Limb (tissue), 2 donors: ENCODE data around the gene CCT8.

ENCODE experiments used
- DNase-seq, 2 donors: peaks; one replicate each; pipeline ENCODE4 v3.0.0-alpha.2; 2016; ENCODE audit errors: extremely low spot score in 2 of 2

CCT8 gene

GRCh38 chr21:29073222-29074006 lies at the start of gene CCT8:
Gene CCT8, minus strand, starts transcription at chr21:29073648. Its CDS starts 58 bp downstream, at chr21:29073590.
- peak; percentile 99 to 100 for DNase-seq

GRCh38 chr21:29121759-29122158 lies 48.3 kb upstream of the CCT8 start:
- no peak for DNase-seq

GRCh38 chr21:29117372-29117955 lies 44.0 kb upstream of the CCT8 start:
- no peak for DNase-seq

GRCh38 chr21:29115899-29116298 lies 42.5 kb upstream of the CCT8 start:
- no peak for DNase-seq

- DNase-seq = no peak
These were observed 41.5 kb upstream of the CCT8 start for GRCh38 chr21:29114765-29115500.

- DNase-seq = no peak
These were observed 31.8 kb upstream of the CCT8 start for GRCh38 chr21:29105218-29105617.

GRCh38 chr21:29104239-29104708 lies 30.8 kb upstream of the CCT8 start:
- peak; percentile 51 to 52 for DNase-seq

GRCh38 chr21:29102791-29103257 lies 29.4 kb upstream of the CCT8 start:
- DNase-seq = no peak

GRCh38 chr21:29098156-29098555 lies 24.7 kb upstream of the CCT8 start:
- no peak for DNase-seq

- DNase-seq = no peak
These were observed 23.0 kb upstream of the CCT8 start for GRCh38 chr21:29096218-29097015.

GRCh38 chr21:29092102-29092959 lies 18.9 kb upstream of the CCT8 start:
- no peak for DNase-seq

- no peak for DNase-seq
These were observed 17.6 kb upstream of the CCT8 start for GRCh38 chr21:29091033-29091432.

GRCh38 chr21:29085106-29085752 lies 11.8 kb upstream of the CCT8 start:
- DNase-seq = no peak

- DNase-seq = no peak
These were observed 10.9 kb upstream of the CCT8 start for GRCh38 chr21:29084372-29084771.

GRCh38 chr21:29083306-29083705 lies 9.9 kb upstream of the CCT8 start:
- DNase-seq = no peak

GRCh38 chr21:29082046-29082815 lies 8.8 kb upstream of the CCT8 start:
- no peak for DNase-seq

GRCh38 chr21:29080454-29080941 lies 7.0 kb upstream of the CCT8 start:
- no peak for DNase-seq

- DNase-seq = no peak
These were observed 5.7 kb upstream of the CCT8 start for GRCh38 chr21:29078869-29079767.
